Measurements from ENCODE around the gene POLD3. TPM values are rescaled to one million over a fixed set of nuclear protein-coding genes. Genes with fewer than 3 reads are reported as not detected.

POLD3 gene
- total and polyA plus RNA-seq, 4 donors, result 7.6 to 21.1 (median 15.0) TPM

DNA sequence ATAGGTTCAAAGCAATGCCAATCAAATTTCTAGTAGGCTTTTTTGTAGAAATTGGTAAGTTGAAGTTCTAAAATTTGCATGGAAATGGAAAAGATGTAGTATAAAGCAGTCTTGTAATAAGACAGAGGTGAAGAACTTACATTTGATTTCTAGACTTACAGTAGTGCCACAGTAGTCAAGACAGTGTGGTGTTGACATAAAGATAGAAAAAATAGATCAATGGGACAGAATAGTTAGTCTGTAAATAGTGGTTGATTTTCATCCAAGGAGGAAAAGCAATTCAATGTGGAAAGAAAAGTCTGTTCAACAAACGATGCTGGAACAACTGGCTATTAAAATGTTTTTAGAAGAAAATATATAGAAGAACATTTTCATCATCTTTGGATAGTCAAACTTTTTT, 70.9 kb downstream of the POLD3 start:
- H3K9me3 ChIP-seq (ENCODE audit: control insufficient read depth in 4 of 4, insufficient read depth in 3 of 4, low read length in 3 of 4), result peaks cover 0 to 2% (median 0%) of the 10 kb centered on the region in 4 donors
- TF ChIP-seq CTCF (IDR thresholded peaks at IDR 0.05; ENCODE audit: control extremely low read depth, extremely low read depth), result no peak
- no peaks in the 10 kb centered on the region for H3K36me3 ChIP-seq (ENCODE audit: control insufficient read depth in 4 of 4, insufficient read depth in 4 of 4, low read length in 4 of 4)
- H3K27ac ChIP-seq (ENCODE audit: low read depth in 1 of 2, low read length in 1 of 2), result no peak overlapping the region
- no peak overlapping the region for H3K4me3 ChIP-seq
- H3K9ac ChIP-seq (ENCODE audit: insufficient read depth in 1 of 2, low read length in 2 of 2), result no peak overlapping the region
- WGBS, 2 donors, result 80 to 94% methylated on average over 1 of the region's 1 CpG
- ATAC-seq (ENCODE audit: insufficient read depth, low FRiP score) (no peak), DNase-seq (no peak)
- no peaks in the 10 kb centered on the region for H3K4me1 ChIP-seq (ENCODE audit: control insufficient read depth in 5 of 5, insufficient read depth in 5 of 5, low read length in 5 of 5)
- no peaks in the 10 kb centered on the region for H3K27me3 ChIP-seq (ENCODE audit: control insufficient read depth in 3 of 3, insufficient read depth in 3 of 3, low read length in 2 of 3)

DNA sequence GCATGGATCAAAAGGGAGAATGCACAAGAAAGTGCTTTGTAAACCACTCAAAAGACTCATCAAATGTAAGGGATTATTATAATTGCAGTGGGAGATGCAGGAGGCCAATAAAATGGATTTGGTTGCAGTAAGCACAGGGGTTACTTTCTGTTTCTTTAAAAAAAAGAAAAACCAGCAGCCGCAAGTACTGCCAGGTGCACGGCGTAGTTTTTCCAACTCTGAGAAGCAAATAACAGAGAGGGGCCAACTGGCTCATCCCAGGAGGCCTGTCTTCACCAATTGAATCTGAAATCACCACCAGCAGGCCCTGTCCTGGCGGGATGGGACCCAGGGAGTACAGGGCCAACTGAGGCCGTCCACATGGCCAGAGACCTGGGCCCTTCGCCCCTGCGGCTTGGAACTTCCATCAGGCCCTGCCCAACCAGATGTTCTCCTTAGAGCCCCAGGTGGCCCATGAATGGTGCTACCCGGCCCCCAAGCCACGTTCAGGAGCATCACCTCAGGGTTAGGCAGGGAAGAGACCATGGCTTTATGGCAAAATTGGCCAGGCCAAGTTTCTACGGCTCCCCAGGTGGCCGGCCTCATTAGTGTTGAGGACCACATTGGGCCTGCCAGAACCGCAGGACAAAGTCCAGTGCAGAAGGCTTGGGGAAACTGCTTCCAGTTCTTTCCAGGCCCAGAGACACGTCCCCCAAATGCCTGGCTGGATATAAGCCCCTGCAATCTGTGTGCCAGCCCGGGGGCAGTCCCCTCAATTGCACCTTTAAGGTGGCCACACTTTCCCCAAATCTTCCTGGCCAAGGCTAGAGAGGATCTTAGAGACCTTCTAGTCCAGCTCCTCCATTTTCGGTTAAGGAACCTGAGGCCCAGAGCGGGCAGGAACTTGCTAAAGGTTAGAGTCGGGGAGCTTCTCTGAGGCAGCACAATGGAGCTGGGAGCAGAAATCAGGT, 77.1 kb downstream of the POLD3 start:
- H3K4me3 ChIP-seq, result no peak overlapping the region
- DNase-seq (no peak), ATAC-seq (ENCODE audit: insufficient read depth, low FRiP score) (no peak)
- H3K9ac ChIP-seq (ENCODE audit: insufficient read depth in 1 of 2, low read length in 2 of 2), result no peak overlapping the region
- WGBS, 2 donors, result 93 to 95% methylated on average over 17 of the region's 17 CpGs
- no peak overlapping the region for H3K27ac ChIP-seq (ENCODE audit: low read depth in 1 of 2, low read length in 1 of 2)
- no peaks in the 10 kb centered on the region for H3K27me3 ChIP-seq (ENCODE audit: control insufficient read depth in 3 of 3, insufficient read depth in 3 of 3, low read length in 2 of 3)
- H3K9me3 ChIP-seq (ENCODE audit: control insufficient read depth in 4 of 4, insufficient read depth in 3 of 4, low read length in 3 of 4), result peaks cover 0 to 1% (median under 1%) of the 10 kb centered on the region in 4 donors
- TF ChIP-seq CTCF (IDR thresholded peaks at IDR 0.05; ENCODE audit: control extremely low read depth, extremely low read depth), result no peak
- peaks cover 0 to 7% (median 0%) of the 10 kb centered on the region in 5 donors for H3K4me1 ChIP-seq (ENCODE audit: control insufficient read depth in 5 of 5, insufficient read depth in 5 of 5, low read length in 5 of 5)
- no peaks in the 10 kb centered on the region for H3K36me3 ChIP-seq (ENCODE audit: control insufficient read depth in 4 of 4, insufficient read depth in 4 of 4, low read length in 4 of 4)

DNA sequence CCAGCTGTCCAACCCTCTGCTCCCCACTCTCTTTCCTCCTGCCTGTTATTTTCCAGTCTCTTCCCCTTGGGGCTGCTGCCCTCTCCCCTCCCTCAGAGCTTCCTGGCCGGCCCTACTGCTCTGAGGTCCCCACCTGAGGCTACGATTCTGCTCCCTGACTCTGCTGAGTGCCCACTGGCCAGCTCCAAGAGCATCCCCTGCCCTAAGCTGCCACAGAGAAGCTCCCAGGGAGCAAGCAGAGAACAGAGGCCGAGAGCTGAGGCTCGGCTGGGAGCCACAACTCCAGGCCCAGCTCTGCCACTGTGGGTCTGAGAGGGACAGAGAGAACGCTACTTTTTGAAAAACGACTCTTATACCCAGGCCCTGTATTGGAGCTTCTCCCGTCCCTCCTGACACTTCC, 77.8 kb downstream of the POLD3 start:
- Histone ChIP-seq H3K36me3 (ENCODE audit: control insufficient read depth in 4 of 4, insufficient read depth in 4 of 4, low read length in 4 of 4) (no peaks in the 10 kb centered on the region), H3K4me3 (no peak overlapping the region), H3K27ac (ENCODE audit: low read depth in 1 of 2, low read length in 1 of 2) (no peak overlapping the region), H3K9me3 (ENCODE audit: control insufficient read depth in 4 of 4, insufficient read depth in 3 of 4, low read length in 3 of 4) (peaks cover 0 to 3% (median under 1%) of the 10 kb centered on the region in 4 donors), H3K9ac (ENCODE audit: insufficient read depth in 1 of 2, low read length in 2 of 2) (no peak overlapping the region), H3K27me3 (ENCODE audit: control insufficient read depth in 3 of 3, insufficient read depth in 3 of 3, low read length in 2 of 3) (no peaks in the 10 kb centered on the region), H3K4me1 (ENCODE audit: control insufficient read depth in 5 of 5, insufficient read depth in 5 of 5, low read length in 5 of 5) (peaks cover 0 to 7% (median 0%) of the 10 kb centered on the region in 5 donors)
- 92 to 95% methylated on average over 7 of the region's 7 CpGs for WGBS, 2 donors
- ATAC-seq (ENCODE audit: insufficient read depth, low FRiP score), result no peak
- no peak for DNase-seq
- no peak for TF ChIP-seq CTCF (IDR thresholded peaks at IDR 0.05; ENCODE audit: control extremely low read depth, extremely low read depth)
